T follicular helper cell (primary cell): ENCODE measurements around the gene PKM.
"Not testable (repeated sequence)": the region's sequence is repeated elsewhere in the genome, so short reads cannot be mapped to it uniquely, and the experiment has no call there.

Experiments used
- DNase-seq: peaks from one replicate; pipeline ENCODE4 v3.0.0-alpha.2; 2020; ENCODE audit warnings: low read depth

Gene PKM

GRCh38 chr15:72176159-72176558 lies 54.8 kb downstream of the PKM start:
- no peak for DNase-seq

DNA sequence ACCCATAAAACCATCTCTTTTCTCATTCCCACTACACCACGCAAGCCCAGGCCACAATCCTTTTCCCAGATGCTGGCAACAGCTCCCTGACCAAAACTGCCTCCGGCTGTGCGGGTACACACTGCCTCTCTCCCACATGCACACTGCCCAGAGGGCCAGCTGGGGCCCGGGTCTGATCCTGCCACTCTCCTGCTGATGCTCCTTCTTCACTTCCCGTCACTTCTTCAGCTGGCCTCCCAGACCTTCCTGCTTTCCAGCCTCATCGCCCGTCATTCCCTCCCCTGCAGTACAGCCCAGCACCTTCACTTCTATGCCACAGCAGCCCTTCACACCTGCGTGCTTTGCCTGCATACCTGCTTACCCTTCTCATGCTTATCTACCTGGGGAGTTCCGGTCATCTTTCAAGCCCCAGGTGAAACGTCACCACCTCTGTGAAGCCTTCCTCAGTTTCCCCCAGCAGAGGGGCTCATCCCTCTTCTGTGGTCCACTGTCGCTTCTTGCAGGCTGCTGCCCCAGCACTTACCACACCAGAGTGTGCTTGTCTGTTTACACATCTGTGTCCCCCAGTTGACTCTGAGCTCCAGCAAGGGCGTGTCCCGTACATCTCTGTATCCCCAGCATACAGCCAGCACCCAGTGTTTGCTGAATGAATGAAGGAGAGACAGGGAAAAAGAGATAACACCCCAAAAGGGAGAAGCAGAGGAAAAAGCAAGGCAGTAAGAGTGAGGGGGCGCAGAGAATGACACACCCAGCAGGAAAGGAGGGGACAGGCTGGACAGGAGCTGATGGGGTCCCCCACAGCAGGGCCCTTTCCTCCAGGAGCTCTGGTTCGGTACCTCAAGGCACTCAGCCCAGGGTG lies 55.6 kb downstream of the PKM start:
- no peak for DNase-seq

- DNase-seq: no peak
Measured at GRCh38 chr15:72174551-72175165, 56.3 kb downstream of the PKM start.

GRCh38 chr15:72173864-72174550 lies 57.0 kb downstream of the PKM start:
- DNase-seq: no peak

GRCh38 chr15:72173401-72173800 lies 57.6 kb downstream of the PKM start:
- no peak for DNase-seq

DNA sequence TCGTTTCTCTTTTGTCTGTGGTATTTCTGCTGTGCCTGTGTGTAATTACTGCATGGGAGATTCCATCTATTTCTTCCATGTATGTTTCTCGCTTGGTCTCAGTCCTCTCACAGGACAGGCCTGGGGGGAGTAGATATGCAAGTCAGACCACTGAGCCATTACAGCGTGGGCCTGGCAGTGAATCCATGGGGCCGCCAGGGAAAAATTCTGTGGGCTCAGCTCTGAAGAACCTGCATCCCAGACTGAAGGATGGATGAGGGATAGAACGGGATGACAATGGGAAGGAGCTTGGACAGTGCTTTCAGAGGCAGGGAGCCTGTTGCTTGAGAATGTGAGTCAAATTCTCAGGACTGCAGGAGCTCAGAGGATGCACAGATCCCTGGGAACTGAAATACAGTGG lies 58.2 kb downstream of the PKM start:
- DNase-seq: no peak

DNA sequence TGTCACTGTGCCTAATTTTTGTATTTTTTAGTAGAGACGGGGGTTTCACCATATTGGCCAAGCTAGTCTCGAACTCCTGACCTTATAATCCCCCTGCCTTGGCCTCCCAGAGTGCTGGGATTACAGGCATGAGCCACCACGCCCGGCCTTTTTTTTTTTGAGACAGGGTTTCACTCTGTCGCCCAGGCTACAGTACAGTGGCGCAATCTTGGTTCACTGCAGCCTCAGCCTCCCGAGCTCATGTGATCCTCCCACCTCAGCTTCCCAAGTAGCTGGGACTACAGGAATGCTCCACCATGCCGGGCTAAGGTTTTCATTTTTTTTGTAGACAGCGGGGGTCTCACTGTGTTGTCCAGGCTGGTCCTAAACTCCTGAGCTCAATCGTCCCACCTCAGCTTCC lies 59.0 kb downstream of the PKM start:
- not testable (repeated sequence) for DNase-seq

GRCh38 chr15:72170691-72171090 lies 60.3 kb downstream of the PKM start:
- DNase-seq: no peak

DNA sequence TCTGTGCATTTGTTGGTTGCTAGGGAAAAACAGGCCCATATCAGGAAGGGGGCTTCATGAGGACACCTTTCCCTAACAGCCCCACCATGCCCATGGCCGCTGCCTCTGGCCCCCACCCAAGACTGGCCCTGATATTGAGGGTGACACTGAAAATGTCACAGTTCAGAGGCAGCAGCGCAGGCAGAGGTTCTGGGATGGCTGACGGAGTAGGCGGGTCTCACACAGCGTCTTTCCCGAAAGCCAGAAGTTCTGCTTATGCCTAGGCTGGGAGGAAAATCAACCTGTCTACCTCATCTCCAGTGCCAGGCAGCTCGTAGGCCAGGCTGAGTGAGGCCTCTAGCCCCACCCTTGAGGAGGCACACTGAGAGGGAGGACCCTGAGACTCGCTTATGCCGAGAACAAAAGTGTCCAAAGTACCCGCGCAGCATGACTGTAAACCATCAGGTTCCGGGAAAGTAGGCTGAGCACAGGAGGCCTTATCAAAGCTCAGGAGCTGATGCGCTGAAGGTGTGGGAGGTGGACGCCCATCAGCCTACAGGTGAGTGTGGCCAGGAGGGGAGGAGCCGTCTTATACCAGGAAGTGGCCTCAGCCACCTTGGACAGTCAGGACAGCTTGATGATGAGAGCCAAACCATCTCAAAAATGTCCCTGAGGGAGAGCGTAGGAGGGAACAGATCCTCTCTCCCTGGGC lies 60.9 kb downstream of the PKM start:
- no peak for DNase-seq

DNA sequence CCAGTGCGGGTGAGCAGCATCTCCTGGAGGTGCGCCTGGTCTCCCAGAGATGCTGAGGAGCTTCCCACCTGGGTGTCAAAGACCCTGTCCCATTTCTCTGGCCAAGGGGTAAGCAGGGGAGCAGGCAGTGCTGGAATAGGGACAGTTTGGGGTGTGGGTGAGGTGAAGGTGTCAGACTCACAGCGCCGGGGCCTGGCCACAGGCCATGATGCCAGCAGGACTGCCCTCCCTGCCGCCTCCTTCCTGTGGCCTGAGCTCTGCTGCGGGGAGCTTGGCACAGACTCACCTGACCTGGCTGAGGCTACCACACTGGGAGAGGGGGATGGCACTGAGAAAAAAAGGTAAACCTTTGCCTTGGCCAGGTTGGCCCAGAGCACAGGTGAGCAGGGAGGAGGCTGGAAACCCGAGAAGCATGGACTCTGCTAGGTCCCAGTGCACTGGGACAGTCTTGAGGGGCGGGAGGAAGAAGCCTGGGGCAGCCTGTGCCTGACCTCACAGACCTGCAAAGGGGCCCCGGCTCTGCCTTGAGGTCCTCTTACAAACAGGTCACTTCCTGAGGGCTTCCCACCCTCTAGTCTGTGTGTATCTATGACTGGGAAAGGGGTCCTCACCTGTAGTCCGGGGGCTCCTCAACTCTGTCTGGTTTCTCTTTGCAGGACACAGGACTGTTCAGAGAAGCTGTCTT lies 61.6 kb downstream of the PKM start:
- no peak for DNase-seq

- no peak for DNase-seq
Measured at GRCh38 chr15:72168808-72169190, 62.2 kb downstream of the PKM start.

DNA sequence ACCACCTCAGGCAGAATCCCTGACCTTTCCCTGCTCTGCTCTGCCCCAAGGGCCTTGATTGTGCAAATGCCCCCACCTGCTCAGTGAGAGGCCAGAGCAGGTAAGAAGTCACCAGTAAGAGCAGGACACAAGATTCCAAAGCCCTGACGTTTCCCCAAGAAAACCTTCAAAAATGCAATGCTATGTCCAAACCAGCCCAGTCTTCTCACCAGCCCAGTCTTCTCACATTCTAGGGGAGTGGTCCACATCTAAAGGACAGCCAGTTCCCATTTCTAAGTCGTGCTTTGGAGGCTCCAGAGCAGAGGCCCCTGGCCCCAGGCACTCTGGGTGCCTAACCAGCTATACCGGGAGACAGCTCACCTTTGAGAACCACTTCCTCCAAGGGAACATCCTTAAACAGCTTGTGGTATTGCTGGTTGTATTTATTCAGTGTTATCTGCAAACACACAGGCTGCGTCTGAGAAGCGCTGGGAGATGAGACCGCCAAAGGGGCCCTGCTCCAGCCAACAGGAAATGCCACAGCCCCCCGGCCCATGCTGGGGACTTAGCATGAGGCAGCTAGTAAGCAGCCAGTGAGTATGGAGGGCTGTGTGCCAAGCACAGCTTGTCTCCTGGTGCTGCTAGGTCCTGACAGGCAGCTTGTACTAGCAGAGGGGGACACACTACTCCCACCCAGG lies 62.7 kb downstream of the PKM start:
- DNase-seq: no peak

DNA sequence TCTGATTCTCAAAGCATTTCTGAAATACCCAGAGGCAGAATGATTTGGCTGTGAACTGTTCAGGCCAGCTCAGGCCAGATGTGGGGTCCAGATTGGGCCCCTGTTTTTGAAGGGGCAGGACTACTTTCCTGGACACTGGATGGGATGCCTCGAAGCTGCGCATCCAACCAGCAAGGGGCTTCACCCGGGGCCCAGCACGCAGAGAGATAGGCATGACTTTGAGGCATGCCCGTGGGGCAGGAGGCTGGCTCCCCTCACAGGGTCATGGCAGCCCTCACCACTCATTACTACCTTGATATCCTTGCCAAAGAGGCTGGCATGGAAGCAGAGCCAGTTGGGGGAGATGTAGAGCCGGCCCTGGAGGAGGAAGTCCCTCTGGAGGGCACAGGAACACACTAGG lies 63.5 kb downstream of the PKM start:
- DNase-seq: no peak

GRCh38 chr15:72166716-72167417 lies 64.1 kb downstream of the PKM start:
- no peak for DNase-seq

- no peak for DNase-seq
Measured at GRCh38 chr15:72163719-72164118, 67.3 kb downstream of the PKM start.

- no peak for DNase-seq
Measured at GRCh38 chr15:72162569-72162968, 68.4 kb downstream of the PKM start.

DNA sequence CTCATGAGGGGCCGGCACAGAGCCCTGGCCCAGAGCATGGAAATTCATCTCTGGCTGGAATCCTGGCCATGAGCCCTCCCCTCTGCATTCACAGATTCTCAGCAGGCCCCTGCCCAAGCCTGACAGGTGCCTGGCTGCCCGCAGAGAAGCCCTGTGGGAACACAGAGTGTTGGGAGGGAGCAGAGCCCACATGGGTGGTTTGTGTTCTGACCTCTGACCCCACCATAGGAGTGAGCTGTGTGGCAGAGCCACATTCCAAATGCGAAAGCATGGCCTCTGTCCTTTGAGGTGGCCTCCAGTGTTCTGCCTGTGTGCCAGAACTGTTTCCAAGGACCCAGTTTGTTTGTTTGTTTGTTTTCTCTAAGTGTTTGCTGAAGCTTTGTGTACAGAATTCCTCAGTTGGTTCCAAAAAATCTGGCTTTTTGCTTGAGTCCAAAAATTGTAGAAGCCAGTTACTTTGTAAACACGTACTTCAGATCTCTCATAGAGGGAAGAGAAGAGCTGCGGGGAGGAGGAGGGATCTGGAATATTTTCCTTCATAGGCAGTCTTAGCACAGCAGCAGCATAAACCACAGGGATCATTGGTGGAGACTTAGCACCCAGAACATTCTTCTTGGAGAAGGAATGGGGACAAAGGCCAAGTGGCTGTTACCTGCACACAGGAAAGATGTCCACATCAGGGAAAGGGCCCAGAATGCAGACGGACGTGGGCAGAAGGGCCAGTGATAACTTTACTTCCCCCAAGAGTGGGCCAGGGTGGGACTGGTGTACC lies 69.4 kb downstream of the PKM start:
- no peak for DNase-seq

DNA sequence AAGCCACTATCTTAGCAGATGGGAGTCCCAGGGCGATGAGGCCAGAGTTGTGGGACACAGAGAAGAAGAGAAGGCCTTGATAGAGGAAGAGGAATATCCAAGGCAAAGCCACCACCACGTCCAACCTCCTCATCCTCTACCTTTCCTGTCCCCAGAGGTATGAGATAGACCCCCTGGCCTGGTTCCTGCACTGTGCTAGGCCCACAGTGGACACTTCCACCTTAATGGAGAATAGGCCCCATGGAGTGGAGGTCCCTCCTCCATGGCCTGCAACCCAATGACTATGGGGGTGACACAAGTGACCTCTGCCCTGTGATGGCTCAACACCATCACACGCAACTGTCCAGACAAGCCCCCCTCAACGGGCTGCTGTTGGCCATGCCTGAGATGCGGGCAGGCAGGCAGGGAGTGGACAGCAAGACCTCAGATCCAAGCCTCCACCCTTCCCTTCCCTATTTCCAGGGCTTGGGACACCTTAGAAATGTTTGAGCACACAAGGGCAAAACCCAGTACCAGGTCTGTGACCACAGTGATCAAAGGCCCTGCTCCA lies 70.2 kb downstream of the PKM start:
- no peak for DNase-seq

DNA sequence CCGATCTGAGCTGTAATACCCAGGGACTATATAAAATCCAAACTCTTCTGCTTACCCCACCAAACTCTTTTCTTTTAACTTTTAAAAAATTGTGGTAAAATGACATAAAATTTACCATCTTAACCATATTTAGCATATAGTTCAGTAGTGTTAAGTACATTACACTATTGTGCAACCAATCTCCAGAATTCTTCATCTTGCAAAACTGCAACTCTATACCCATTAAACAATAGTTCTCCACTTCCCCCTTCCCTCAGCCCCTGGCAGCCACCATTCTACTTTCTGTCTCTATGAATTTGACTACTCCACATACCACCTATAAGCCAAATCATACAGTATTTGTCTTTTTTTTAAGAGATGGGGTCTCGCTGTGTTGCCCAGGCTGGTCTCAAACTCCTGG lies 74.1 kb downstream of the PKM start:
- DNase-seq: no peak
